Adrenal gland (tissue), 5 donors: ENCODE results near the gene EFCAB8.

ENCODE experiments used
- POLR2A ChIP-seq, 2 donors: fragments of 450-650 bp; IDR thresholded peaks; one replicate each; pipeline ENCODE4 v1.6.1; 2017; ENCODE audit warnings: antibody characterized with exemption in 2 of 2, mild to moderate bottlenecking in 2 of 2, moderate library complexity in 1 of 2
- TF ChIP-seq, protein P1 (sequence below), 6 experiments: fragments of 450-650 bp in 4 of 6; fragments of 200-600 bp in 2 of 6; sonication (generic) in 1 of 6; IDR thresholded peaks; 1 replicate in 5 of 6; 2 replicates in 1 of 6; pipeline versions ENCODE4 v1.5.1 to v1.8.0; 2016 to 2021; ENCODE audit warnings: antibody characterized with exemption in 6 of 6, mild to moderate bottlenecking in 2 of 6, moderate library complexity in 1 of 6
- donor health status: DM: no; HTN: no; CAD: no.

DNA sequence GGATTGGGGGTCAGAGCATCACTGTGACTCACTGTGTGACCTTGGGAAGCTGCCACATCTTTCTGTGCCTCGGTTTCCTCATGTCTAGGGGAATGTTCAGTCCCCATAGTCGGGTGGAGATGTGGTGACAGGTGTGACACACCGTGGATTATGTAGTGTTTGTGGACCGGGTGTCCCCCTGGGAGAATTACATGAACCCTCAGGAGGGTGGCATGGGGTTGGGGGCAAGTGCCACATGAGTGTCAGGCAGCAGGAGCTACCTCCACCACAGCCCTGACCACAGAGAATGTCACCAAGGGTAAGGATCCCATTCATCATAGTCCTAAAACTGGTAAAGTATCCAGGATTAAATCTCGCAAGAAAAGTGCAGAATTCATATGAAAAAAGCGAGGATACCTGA is 122.3 kb downstream of the EFCAB8 start:
- TF ChIP-seq, protein P1, sequence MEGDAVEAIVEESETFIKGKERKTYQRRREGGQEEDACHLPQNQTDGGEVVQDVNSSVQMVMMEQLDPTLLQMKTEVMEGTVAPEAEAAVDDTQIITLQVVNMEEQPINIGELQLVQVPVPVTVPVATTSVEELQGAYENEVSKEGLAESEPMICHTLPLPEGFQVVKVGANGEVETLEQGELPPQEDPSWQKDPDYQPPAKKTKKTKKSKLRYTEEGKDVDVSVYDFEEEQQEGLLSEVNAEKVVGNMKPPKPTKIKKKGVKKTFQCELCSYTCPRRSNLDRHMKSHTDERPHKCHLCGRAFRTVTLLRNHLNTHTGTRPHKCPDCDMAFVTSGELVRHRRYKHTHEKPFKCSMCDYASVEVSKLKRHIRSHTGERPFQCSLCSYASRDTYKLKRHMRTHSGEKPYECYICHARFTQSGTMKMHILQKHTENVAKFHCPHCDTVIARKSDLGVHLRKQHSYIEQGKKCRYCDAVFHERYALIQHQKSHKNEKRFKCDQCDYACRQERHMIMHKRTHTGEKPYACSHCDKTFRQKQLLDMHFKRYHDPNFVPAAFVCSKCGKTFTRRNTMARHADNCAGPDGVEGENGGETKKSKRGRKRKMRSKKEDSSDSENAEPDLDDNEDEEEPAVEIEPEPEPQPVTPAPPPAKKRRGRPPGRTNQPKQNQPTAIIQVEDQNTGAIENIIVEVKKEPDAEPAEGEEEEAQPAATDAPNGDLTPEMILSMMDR (IDR thresholded peaks at IDR 0.05), result no peak
- TF ChIP-seq POLR2A (IDR thresholded peaks at IDR 0.05), result no peak
